CD4-positive, alpha-beta T cell treated with Interleukin-15 for 4 hours (primary cell): ENCODE measurements around the gene ST8SIA6.
"Not testable (repeated sequence)": the region's sequence is repeated elsewhere in the genome, so short reads cannot be mapped to it uniquely, and the experiment has no call there.

Experiments
- DNase-seq: peaks from one replicate; pipeline ENCODE4 v3.0.0-alpha.2; 2020; ENCODE audit warnings: low spot score

Gene ST8SIA6

GRCh38 chr10:17427201-17427600 is 27.2 kb downstream of the ST8SIA6 start:
- no peak for DNase-seq

- no peak for DNase-seq
Observed at GRCh38 chr10:17426263-17426750, 28.1 kb downstream of the ST8SIA6 start.

GRCh38 chr10:17425584-17426262 is 28.7 kb downstream of the ST8SIA6 start:
- peak; percentile 61 for DNase-seq

- no peak for DNase-seq
Observed at GRCh38 chr10:17423632-17424186, 30.7 kb downstream of the ST8SIA6 start.

- DNase-seq = no peak
Observed at GRCh38 chr10:17422931-17423330, 31.5 kb downstream of the ST8SIA6 start.

GRCh38 chr10:17418249-17418648 is 36.1 kb downstream of the ST8SIA6 start:
- DNase-seq = no peak

GRCh38 chr10:17416442-17417211 is 37.8 kb downstream of the ST8SIA6 start:
- no peak for DNase-seq

- DNase-seq = no peak
Observed at GRCh38 chr10:17415046-17415658, 39.2 kb downstream of the ST8SIA6 start.

- no peak for DNase-seq
Observed at GRCh38 chr10:17414484-17414883, 39.9 kb downstream of the ST8SIA6 start.

GRCh38 chr10:17413876-17414275 is 40.5 kb downstream of the ST8SIA6 start:
- DNase-seq = no peak

- DNase-seq = no peak
Observed at GRCh38 chr10:17412323-17412722, 42.1 kb downstream of the ST8SIA6 start.

- DNase-seq = no peak
Observed at GRCh38 chr10:17410907-17411306, 43.5 kb downstream of the ST8SIA6 start.

GRCh38 chr10:17409170-17409733 is 45.1 kb downstream of the ST8SIA6 start:
- DNase-seq = peak; percentile 54

GRCh38 chr10:17407047-17407446 is 47.3 kb downstream of the ST8SIA6 start:
- DNase-seq = no peak

GRCh38 chr10:17406036-17406834 is 48.2 kb downstream of the ST8SIA6 start:
- no peak for DNase-seq

GRCh38 chr10:17403161-17403560 is 51.2 kb downstream of the ST8SIA6 start:
- no peak for DNase-seq

GRCh38 chr10:17402040-17402439 is 52.4 kb downstream of the ST8SIA6 start:
- not testable (repeated sequence) for DNase-seq

- no peak for DNase-seq
Observed at GRCh38 chr10:17396004-17396403, 58.4 kb downstream of the ST8SIA6 start.

GRCh38 chr10:17394854-17395253 is 59.5 kb downstream of the ST8SIA6 start:
- DNase-seq = no peak

GRCh38 chr10:17387861-17388503 is 66.4 kb downstream of the ST8SIA6 start:
- DNase-seq = no peak

- DNase-seq = no peak
Observed at GRCh38 chr10:17386616-17387075, 67.7 kb downstream of the ST8SIA6 start.
